Measurements from ENCODE around the gene GRAMD1B. TPM values are rescaled to one million over a fixed set of nuclear protein-coding genes. Genes with fewer than 3 reads are reported as not detected.

Gene GRAMD1B
- total and polyA plus RNA-seq, 2 donors from 2014 or later: 4.4 to 18.2 TPM

DNA sequence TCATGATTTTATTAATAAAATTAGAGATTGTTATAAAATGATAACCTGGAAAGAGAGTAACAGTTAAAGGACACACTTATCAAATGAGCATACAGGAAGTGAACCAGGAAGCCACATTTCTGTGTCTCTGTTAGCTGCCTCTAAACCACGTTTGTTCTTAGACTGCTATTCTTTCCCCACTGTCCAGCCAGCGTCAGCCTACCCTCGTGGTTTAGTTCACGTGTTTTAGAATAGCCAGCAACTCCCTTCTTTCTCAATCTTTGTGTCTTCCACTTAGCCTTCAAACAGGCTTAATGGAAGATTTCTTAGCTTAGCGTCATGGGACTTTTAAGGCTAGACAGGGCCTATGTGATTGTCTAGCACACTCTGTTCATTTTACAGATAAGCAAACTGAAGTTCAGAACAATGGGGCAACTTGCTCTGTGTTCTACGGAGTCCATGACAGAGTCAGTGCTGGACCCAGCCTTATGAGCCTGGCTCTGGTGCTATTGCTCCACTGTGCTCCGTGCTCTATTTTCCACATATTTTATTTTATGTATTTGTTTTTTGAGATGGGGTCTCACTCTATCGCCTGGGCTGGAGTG is 27.2 kb downstream of the GRAMD1B start:
- DNase-seq (no peak), FAIRE-seq (no peak)
- TF ChIP-seq, protein P1, sequence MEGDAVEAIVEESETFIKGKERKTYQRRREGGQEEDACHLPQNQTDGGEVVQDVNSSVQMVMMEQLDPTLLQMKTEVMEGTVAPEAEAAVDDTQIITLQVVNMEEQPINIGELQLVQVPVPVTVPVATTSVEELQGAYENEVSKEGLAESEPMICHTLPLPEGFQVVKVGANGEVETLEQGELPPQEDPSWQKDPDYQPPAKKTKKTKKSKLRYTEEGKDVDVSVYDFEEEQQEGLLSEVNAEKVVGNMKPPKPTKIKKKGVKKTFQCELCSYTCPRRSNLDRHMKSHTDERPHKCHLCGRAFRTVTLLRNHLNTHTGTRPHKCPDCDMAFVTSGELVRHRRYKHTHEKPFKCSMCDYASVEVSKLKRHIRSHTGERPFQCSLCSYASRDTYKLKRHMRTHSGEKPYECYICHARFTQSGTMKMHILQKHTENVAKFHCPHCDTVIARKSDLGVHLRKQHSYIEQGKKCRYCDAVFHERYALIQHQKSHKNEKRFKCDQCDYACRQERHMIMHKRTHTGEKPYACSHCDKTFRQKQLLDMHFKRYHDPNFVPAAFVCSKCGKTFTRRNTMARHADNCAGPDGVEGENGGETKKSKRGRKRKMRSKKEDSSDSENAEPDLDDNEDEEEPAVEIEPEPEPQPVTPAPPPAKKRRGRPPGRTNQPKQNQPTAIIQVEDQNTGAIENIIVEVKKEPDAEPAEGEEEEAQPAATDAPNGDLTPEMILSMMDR (IDR thresholded peaks at IDR 0.05; ENCODE audit: borderline replicate concordance, extremely low read depth, insufficient read depth): no peak
- Histone ChIP-seq H3K9ac (ENCODE audit: low read length in 3 of 3) (no peak overlapping the region), H3K27ac (ENCODE audit: low read depth in 2 of 2, low read length in 2 of 2) (no peak overlapping the region), H3K9me3 (ENCODE audit: control insufficient read depth in 2 of 3, insufficient read depth in 1 of 3, low read length in 3 of 3) (no peaks in the 10 kb centered on the region), H3K36me3 (ENCODE audit: control insufficient read depth in 2 of 3, insufficient read depth in 3 of 3, low read length in 3 of 3) (no peaks in the 10 kb centered on the region), H3K27me3 (ENCODE audit: control insufficient read depth, insufficient read depth, low read length) (no peaks in the 10 kb centered on the region), H3K4me1 (ENCODE audit: control insufficient read depth in 2 of 3, insufficient read depth in 2 of 3, low read depth in 1 of 3, low read length in 3 of 3) (peaks cover 0 to 18% (median 2%) of the 10 kb centered on the region in 3 donors), H3K4me3 (ENCODE audit: low read length in 3 of 3) (no peak overlapping the region)
- intact Hi-C loops (cut with DNase I): no loop called here

DNA sequence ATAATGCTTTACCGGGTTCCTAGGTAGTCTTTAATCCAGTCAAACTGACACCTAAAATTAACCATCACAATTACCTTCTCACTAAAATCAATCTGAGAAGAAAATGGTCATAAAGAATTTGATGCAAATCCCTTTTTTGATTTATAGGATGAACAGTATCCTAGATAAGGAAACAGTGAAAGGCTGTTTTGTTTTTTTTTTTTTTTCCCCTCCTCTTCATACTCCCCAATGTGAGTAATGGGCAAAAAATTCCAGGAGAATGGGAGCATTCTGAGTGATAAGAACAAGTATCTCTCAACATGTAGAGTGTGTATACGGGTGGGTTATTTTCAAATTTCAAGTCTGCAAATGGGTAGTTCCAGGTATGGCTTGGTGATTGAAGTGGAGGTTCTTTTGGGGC is 28.4 kb downstream of the GRAMD1B start:
- Histone ChIP-seq H3K27me3 (ENCODE audit: control insufficient read depth, insufficient read depth, low read length) (no peaks in the 10 kb centered on the region), H3K9ac (ENCODE audit: low read length in 3 of 3) (no peak overlapping the region), H3K4me1 (ENCODE audit: control insufficient read depth in 2 of 3, insufficient read depth in 2 of 3, low read depth in 1 of 3, low read length in 3 of 3) (peaks cover 0 to 18% (median 2%) of the 10 kb centered on the region in 3 donors), H3K4me3 (ENCODE audit: low read length in 3 of 3) (no peak overlapping the region), H3K9me3 (ENCODE audit: control insufficient read depth in 2 of 3, insufficient read depth in 1 of 3, low read length in 3 of 3) (no peaks in the 10 kb centered on the region), H3K27ac (ENCODE audit: low read depth in 2 of 2, low read length in 2 of 2) (no peak overlapping the region), H3K36me3 (ENCODE audit: control insufficient read depth in 2 of 3, insufficient read depth in 3 of 3, low read length in 3 of 3) (no peaks in the 10 kb centered on the region)
- intact Hi-C loops (cut with DNase I): no loop called here
- no peak for FAIRE-seq
- TF ChIP-seq, protein P1 (IDR thresholded peaks at IDR 0.05; ENCODE audit: borderline replicate concordance, extremely low read depth, insufficient read depth): no peak
- DNase-seq: no peak

DNA sequence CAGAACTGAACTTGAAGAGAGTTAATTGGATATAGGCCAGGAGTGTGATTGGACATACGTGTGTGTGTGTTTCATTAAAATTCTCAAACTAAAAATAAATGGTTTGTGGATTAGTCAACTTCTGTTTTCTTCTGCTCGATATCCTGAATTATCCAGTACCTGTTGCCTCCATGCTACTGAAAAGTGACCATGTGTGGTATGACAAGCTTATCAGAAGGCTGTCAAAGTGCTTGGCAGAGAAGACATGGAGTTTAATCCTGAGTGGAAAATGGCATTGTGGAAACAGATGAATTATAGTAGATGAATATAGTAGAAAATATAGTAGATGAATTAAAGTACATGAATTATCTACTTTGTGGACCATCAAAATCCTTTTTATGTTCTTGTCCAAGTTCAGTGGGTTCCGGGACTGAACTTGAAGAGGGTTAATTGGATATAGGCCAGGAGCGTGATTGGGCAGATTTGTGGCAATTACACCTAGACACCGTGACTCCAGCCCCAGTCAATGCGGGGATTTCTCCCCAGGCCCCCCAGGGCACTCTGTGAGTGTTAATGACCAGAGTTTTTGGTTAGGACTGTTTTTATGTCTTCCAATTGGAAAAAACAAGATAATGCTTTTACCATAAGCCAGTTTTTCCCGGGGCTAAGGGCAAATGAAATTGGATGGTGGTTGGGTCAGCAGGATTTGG is 30.1 kb downstream of the GRAMD1B start:
- Histone ChIP-seq H3K9me3 (ENCODE audit: control insufficient read depth in 2 of 3, insufficient read depth in 1 of 3, low read length in 3 of 3) (no peaks in the 10 kb centered on the region), H3K36me3 (ENCODE audit: control insufficient read depth in 2 of 3, insufficient read depth in 3 of 3, low read length in 3 of 3) (no peaks in the 10 kb centered on the region), H3K4me3 (ENCODE audit: low read length in 3 of 3) (no peak overlapping the region), H3K27ac (ENCODE audit: low read depth in 2 of 2, low read length in 2 of 2) (no peak overlapping the region), H3K4me1 (ENCODE audit: control insufficient read depth in 2 of 3, insufficient read depth in 2 of 3, low read depth in 1 of 3, low read length in 3 of 3) (peaks cover 0 to 12% (median 2%) of the 10 kb centered on the region in 3 donors), H3K9ac (ENCODE audit: low read length in 3 of 3) (no peak overlapping the region), H3K27me3 (ENCODE audit: control insufficient read depth, insufficient read depth, low read length) (no peaks in the 10 kb centered on the region)
- TF ChIP-seq, protein P1 (IDR thresholded peaks at IDR 0.05; ENCODE audit: borderline replicate concordance, extremely low read depth, insufficient read depth): no peak
- FAIRE-seq: no peak
- intact Hi-C loops (cut with DNase I): no loop called here
- DNase-seq: no peak

All from kidney (tissue), 14 donors.